ENCODE results near the gene GRIK3. TPM values are rescaled to one million over a fixed set of nuclear protein-coding genes. Genes with fewer than 3 reads are reported as not detected.

The GRIK3 gene
- total RNA-seq, 4 donors from 2014 or later: 0.13 to 0.42 (median 0.15) TPM; not detected in 1

GRCh38 chr1:36888811-36889477 lies 145.4 kb downstream of the GRIK3 start:
- TF ChIP-seq CTCF (IDR thresholded peaks at IDR 0.05): no peak
- TF ChIP-seq POLR2A (IDR thresholded peaks at IDR 0.05): no peak
- DNase-seq: no peak
- Histone ChIP-seq H3K9me3 (no peaks in the 10 kb centered on the region), H3K27me3 (no peaks in the 10 kb centered on the region), H3K4me1 (no peaks in the 10 kb centered on the region), H3K36me3 (no peaks in the 10 kb centered on the region), H3K4me3 (replicated peaks in 1 of 3) (no peak overlapping the region), H3K27ac (no peak overlapping the region)
- intact Hi-C loops (cut with DNase I): no loop called here
- 83 to 85% methylated on average over 7 of the region's 7 CpGs for WGBS, 2 donors

GRCh38 chr1:36885540-36886357 lies 148.6 kb downstream of the GRIK3 start:
- TF ChIP-seq POLR2A (IDR thresholded peaks at IDR 0.05) (no peak), CTCF (IDR thresholded peaks at IDR 0.05) (no peak)
- Histone ChIP-seq H3K4me3 (replicated peaks in 1 of 3) (no peak overlapping the region), H3K27ac (no peak overlapping the region), H3K36me3 (no peaks in the 10 kb centered on the region), H3K9me3 (no peaks in the 10 kb centered on the region), H3K27me3 (no peaks in the 10 kb centered on the region), H3K4me1 (no peaks in the 10 kb centered on the region)
- no peak for DNase-seq
- WGBS, 2 donors: 58 to 60% methylated on average over 7 of the region's 7 CpGs
- intact Hi-C loops (cut with DNase I): no loop called here

- intact Hi-C loops (cut with DNase I): no loop called here
- no peak for TF ChIP-seq POLR2A (IDR thresholded peaks at IDR 0.05)
- TF ChIP-seq CTCF (IDR thresholded peaks at IDR 0.05): no peak
- DNase-seq: no peak
- H3K4me3 ChIP-seq (replicated peaks in 1 of 3): no peak overlapping the region
- no peaks in the 10 kb centered on the region for H3K9me3 ChIP-seq
- H3K4me1 ChIP-seq: no peaks in the 10 kb centered on the region
- H3K36me3 ChIP-seq: no peaks in the 10 kb centered on the region
- no peaks in the 10 kb centered on the region for H3K27me3 ChIP-seq
- H3K27ac ChIP-seq: no peak overlapping the region
- WGBS, 2 donors: 72 to 81% methylated on average over 4 of the region's 4 CpGs
Measured at GRCh38 chr1:36884801-36885200, 149.5 kb downstream of the GRIK3 start.

GRCh38 chr1:36884029-36884701 lies 150.2 kb downstream of the GRIK3 start:
- Histone ChIP-seq H3K4me3 (replicated peaks in 1 of 3) (no peak overlapping the region), H3K9me3 (no peaks in the 10 kb centered on the region), H3K27ac (no peak overlapping the region), H3K27me3 (no peaks in the 10 kb centered on the region), H3K4me1 (no peaks in the 10 kb centered on the region), H3K36me3 (no peaks in the 10 kb centered on the region)
- intact Hi-C loops (cut with DNase I): no loop called here
- DNase-seq: no peak
- no peak for TF ChIP-seq CTCF (IDR thresholded peaks at IDR 0.05)
- TF ChIP-seq POLR2A (IDR thresholded peaks at IDR 0.05): no peak
- 67 to 80% methylated on average over 8 of the region's 8 CpGs for WGBS, 2 donors
